ENCODE measurements around the gene CTAGE1.
"Not testable (repeated sequence)": the region's sequence is repeated elsewhere in the genome, so short reads cannot be mapped to it uniquely, and the experiment has no call there.

DNA sequence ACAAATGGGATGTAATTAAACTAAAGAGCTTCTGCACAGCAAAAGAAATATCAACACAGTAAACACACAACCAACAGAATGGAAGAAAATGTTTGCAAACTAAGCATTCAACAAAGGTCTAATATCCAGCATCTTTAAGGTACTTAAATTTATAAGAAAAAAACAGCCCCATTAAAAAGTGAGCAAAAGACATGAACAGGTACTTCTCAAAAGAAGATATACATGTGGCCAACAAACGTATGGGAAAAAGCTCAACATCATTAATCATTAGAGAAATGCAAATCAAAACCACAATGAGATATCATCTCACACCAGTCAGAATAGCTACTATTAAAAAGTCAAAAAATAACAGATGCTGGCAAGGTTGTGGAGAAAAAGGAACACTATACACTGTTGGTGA, 32.6 kb upstream of the CTAGE1 start:
- TF ChIP-seq POLR2AphosphoS5 (IDR thresholded peaks at IDR 0.05; ENCODE audit: low read depth, low read length); POLR2A (IDR thresholded peaks at IDR 0.05; ENCODE audit: low read depth, low read length); TAF1 (IDR thresholded peaks at IDR 0.05; ENCODE audit: borderline replicate concordance, low read depth, low read length): not testable (repeated sequence)

All from GM12892 (cell line).